PC-3 (cell line): Measurements from ENCODE around the gene DMGDH.

Experiments used
- EZH2phosphoT487 ChIP-seq: fragments of 300-600 bp; sonication (generic); IDR thresholded peaks from 2 replicates; pipeline ENCODE4 v1.6.1; 2018; ENCODE audit warnings: mild to moderate bottlenecking, antibody characterized with exemption, low read length, borderline replicate concordance
- TF ChIP-seq, protein P1 (sequence below): fragments of 300-600 bp; sonication (generic); conservative IDR thresholded peaks from 2 replicates; pipeline ENCODE4 v1.5.1; 2017; ENCODE audit warnings: antibody characterized with exemption, low read depth, mild to moderate bottlenecking, low read length

DNA sequence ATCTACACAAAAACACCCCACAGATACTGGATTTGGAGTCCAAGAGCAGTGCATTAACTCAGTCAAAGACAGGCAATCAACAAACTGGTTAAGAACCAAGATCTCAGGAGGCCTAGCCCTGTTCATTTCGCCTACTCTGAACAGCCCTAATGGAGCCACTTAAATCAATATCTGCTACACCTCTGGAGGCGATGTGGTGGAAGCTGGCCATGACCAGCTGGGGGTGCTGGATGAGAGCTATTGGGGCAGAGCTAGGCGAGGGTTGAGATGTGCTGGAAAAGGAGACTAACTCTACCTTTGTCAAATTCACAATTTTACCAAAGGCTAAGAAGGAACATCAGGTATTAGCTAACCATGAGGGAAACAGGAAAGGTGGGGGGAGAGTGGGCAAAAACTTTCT, 61.1 kb downstream of the DMGDH start:
- TF ChIP-seq, protein P1, sequence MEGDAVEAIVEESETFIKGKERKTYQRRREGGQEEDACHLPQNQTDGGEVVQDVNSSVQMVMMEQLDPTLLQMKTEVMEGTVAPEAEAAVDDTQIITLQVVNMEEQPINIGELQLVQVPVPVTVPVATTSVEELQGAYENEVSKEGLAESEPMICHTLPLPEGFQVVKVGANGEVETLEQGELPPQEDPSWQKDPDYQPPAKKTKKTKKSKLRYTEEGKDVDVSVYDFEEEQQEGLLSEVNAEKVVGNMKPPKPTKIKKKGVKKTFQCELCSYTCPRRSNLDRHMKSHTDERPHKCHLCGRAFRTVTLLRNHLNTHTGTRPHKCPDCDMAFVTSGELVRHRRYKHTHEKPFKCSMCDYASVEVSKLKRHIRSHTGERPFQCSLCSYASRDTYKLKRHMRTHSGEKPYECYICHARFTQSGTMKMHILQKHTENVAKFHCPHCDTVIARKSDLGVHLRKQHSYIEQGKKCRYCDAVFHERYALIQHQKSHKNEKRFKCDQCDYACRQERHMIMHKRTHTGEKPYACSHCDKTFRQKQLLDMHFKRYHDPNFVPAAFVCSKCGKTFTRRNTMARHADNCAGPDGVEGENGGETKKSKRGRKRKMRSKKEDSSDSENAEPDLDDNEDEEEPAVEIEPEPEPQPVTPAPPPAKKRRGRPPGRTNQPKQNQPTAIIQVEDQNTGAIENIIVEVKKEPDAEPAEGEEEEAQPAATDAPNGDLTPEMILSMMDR = no peak
- no peak for TF ChIP-seq EZH2phosphoT487
